NOMO-1 (cell line): ENCODE data around the gene AKR1B15.
A peak's percentile ranks its signal among the peaks of the same experiment; 100 is the strongest.
"Not testable (repeated sequence)": the region's sequence is repeated elsewhere in the genome, so short reads cannot be mapped to it uniquely, and the experiment has no call there.

Experiments
- DNase-seq, 2 experiments: peaks; one replicate each; lab custom pipeline; 2025; ENCODE audit not compliant: unreplicated experiment in 2 of 2; lab: John Stamatoyannopoulos, UW

Gene AKR1B15

DNA sequence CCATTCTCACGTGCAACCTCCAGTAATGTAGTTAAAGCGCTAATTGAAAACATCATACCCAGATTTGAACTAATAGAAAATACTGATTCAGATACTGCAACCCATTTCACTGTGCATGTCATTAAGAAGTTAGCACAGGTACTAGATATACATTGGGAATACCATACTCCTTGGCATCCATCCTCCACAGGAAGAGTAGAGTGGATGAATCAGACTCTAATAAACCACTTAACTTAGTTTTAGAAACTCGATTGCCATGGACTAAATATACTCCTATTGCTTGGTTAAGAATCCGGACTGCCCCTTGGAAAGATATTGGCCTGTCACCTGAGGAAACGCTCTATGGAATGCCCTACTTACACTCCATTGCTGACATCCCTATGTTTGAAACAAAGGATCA lies 9.5 kb downstream of the AKR1B15 start:
- DNase-seq, result no peak

DNA sequence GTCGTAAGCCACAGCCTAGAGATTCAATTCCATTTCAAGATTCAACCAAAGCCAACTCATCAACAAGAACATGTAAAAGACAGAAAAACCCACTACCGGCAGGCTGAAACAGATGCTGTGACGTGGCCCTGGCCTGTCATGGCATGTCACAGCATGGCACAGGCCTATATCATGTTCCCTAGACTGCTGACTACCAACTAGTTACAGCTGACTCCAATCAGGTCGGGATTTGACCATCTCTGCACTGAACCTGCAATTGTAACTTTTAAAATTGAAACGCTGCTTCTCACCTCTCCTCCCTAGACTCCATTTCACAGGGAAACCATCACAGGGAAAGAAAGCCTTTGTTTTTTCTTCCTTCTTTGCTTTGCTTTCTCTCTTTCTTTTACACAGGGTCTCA lies 12.7 kb downstream of the AKR1B15 start:
- not testable (repeated sequence) for DNase-seq

- no peak for DNase-seq
Measured at GRCh38 chr7:134562136-134562535, 13.2 kb downstream of the AKR1B15 start.

GRCh38 chr7:134563398-134563749 lies 14.5 kb downstream of the AKR1B15 start:
- DNase-seq, result not testable (repeated sequence)

GRCh38 chr7:134565643-134566136 lies 16.8 kb downstream of the AKR1B15 start:
- DNase-seq, result no peak

- DNase-seq, result no peak
Measured at GRCh38 chr7:134567368-134567767, 18.5 kb downstream of the AKR1B15 start.

- not testable (repeated sequence) for DNase-seq
Measured at GRCh38 chr7:134569962-134570361, 21.1 kb downstream of the AKR1B15 start.

DNA sequence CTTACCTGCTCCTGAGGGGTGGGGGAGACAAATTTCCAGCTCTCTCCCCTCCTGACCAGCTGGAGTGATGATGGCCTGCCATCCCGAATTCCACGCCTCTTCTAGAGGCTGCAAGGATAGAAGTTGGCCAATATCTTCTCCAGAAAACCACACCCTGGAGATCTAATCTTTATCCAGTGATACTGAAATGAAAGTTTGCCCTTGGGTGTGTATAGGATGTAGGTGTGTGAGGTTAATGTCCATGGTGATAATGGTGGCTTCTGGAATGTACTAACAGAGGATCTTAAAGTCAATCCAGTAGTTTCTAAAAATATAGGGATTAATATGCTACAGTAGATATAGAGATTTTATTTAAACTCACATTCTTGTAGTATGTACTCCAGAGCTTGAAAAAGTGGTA lies 22.2 kb downstream of the AKR1B15 start:
- DNase-seq, result no peak

GRCh38 chr7:134571746-134572461 lies 23.0 kb downstream of the AKR1B15 start:
- DNase-seq, result no peak

- DNase-seq, result no peak
Measured at GRCh38 chr7:134574322-134574721, 25.4 kb downstream of the AKR1B15 start.

DNA sequence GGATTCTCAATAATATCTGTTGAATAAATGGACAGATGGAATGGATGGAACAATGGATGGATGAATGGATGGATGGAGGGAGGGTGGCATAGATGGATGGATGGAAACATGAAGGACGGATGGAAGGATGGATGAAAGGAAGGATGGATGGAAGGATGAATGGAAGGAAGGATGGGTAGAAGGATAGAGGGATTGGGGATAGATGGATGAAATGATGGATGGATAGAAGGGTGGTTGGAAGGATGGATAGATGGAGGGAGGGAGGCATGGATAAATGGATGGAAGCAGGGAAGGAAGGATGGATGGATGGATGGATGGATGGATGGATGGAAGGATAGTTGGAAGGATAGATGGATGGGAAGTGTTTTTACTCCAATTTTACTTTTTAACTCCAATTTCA lies 35.4 kb downstream of the AKR1B15 start:
- no peak for DNase-seq

- no peak for DNase-seq
Measured at GRCh38 chr7:134585897-134586296, 37.0 kb downstream of the AKR1B15 start.

DNA sequence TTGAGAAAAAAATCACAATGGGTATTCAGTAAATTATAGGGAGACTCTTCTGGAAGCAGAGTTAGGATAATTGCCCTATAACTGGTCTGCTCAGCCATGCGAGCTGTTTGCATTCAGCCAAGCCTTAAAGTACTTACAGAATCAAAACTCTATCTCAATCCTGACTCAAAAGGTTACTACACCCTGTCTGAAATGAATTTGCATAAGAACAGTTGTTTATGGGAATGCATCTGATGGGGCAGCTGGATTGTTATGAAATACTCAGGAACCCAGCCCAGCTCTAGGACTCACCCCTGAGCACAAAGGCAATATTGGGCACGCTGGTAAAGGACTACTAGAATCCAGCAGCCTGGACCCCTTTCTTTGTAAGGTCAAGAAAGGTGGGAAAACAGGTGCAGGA lies 38.8 kb downstream of the AKR1B15 start:
- DNase-seq, result no peak

DNA sequence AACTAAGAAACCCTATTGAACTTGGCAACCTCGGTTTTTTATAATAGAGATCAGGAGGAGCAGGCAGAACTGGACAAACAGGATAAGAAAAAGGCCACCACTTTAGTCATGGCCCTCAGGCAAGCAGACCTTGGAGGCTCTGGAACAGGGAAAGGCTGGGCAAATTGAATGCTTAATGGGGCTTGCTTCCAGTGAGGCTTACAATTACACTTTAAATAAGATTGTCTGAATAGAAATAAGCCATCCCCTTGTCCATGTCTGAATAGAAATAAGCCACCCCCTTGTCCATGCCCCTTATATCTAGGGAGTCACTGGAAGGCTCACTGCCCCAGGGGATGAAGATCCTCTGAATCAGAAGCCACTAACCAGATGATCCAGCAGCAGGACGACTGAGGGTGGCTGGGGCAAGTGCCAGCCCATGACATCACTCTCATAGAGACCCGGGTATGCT lies 40.6 kb downstream of the AKR1B15 start:
- no peak for DNase-seq

DNA sequence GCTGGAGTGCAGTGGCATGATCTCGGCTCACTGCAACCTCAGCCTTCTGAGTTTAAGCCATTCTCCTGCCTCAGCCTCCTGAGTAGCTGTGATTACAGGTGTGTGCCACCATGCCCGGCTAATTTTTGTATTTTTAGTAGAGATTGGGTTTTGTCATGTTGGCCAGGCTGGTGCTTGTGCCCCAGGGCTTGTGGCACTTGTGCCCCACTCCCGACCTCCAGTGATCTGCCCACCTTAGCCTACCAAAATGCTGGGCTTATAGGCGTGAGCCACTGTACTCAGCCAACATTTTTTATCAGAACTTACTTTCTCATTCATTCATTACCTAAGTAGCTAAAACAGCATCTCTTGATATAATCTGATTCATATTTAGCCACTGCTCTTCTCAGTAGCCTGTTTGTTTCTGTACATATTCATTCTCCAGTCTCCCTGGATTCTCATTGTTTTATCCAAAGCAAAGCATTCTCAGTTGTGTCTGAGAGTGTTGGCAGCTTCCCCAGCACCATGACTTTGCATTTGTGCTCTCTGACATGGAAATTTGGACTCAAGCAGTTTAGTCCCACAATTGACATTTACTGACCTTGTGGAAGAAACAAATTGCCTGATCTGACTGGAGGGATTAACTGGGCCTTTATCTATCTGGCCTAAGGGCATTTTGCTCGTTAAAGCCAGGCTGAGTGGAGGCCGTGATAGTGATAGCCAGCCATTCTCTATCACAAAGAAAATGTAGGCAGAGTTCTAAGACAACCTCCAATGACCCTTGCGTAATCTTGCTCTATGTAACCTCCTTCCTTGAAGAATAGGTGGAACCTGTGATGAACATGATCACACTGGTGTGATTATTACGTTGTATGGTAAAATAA lies 44.9 kb downstream of the AKR1B15 start:
- DNase-seq, result no peak

DNA sequence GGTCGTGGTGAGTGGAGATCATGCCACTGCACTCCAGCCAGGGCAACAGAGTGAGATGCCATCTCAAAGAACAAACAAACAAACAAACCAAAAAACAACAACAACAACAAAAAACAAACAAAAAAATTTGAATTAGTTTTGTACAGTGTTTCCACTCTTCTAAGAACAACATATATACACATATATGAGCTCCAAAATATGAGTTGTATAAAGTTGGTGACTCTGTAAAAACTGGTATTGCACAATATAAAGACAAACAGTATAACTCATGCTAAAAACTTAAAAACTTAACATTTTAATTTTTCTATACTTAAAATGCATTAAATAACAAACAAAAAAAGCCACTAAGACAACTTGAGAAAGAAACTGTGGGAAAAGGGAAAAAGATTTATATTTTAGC lies 46.0 kb downstream of the AKR1B15 start:
- no peak for DNase-seq

DNA sequence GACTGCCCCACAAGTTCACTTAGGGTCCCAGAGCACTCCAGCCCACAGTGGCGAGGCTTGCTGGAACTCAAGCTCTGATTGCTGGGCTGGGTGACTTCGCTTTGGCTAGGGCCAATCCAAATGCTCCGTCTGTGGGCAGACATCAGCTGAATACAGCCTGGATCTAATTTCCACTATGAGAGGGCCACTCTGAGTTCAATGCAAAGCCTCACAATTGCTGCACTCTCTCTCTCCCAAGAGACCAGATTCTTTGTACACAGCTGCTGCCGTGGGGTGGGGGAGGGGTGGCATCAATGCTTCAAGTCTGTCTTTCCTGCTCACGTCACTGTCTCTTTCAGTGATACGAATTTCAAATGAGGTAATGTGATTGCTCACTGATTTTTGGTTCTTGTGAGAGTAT lies 50.5 kb downstream of the AKR1B15 start:
- no peak for DNase-seq

GRCh38 chr7:134601459-134601858 lies 52.5 kb downstream of the AKR1B15 start:
- no peak for DNase-seq

DNA sequence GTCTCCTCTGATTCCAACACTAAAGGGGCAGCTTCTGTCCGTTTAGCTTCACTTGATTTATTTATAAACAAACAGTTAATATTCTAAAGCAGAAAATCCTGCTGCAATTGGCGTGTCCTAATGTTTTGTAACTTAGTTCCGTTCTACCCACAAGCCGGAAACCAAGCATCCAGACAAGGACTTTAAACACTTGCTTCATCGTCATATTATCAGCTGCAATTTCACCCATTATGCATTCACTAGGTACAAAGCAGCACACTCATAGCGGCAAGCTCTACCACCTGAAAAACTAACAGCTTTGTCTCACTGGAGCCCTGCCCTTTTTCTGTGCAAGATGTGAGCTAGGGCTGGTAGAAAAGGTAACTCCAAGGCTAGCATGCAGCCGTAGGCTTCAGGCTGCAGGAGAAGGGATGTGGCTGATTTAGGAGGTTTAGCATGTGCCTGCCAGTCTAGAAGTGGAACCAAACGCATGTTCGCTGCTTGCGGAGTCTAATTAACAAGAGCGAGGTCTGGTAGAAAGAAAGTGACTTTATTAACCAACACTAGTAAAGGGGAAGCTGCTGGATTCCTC lies 54.1 kb downstream of the AKR1B15 start:
- DNase-seq, result peak; percentile 47 to 79

GRCh38 chr7:134605978-134606923 lies 57.3 kb downstream of the AKR1B15 start:
- peak in 1 of 2 experiments; percentile 24 for DNase-seq
